Kidney (tissue), 14 donors: ENCODE results near the gene EIF2S2. TPM values are rescaled to one million over a fixed set of nuclear protein-coding genes. Genes with fewer than 3 reads are reported as not detected.

ENCODE experiments used
- DNase-seq, 5 donors: peaks; one replicate each; pipeline ENCODE4 v3.0.0-alpha.2; 2013 to 2020
- FAIRE-seq: peaks from 2 replicates; lab custom pipeline; 2012; peaks lifted over from hg19 to GRCh38; lab: Jason Lieb, UNC
- H3K27ac ChIP-seq, 2 donors: one replicate each; pipeline ENCODE4 v1.7.0; 2013; ENCODE audit warnings: low read depth in 2 of 2, low read length in 2 of 2, inconsistent platforms in 1 of 2
- H3K27me3 ChIP-seq: one replicate; pipeline ENCODE4 v1.7.1; 2013; ENCODE audit warnings: low read length, inconsistent platforms; ENCODE audit not compliant: control insufficient read depth, insufficient read depth
- H3K36me3 ChIP-seq, 3 donors: one replicate each; pipeline versions ENCODE4 v1.7.0 to v1.7.1; 2013; ENCODE audit warnings: low read length in 3 of 3, control low read depth in 1 of 3, inconsistent platforms in 1 of 3; ENCODE audit not compliant: insufficient read depth in 3 of 3, control insufficient read depth in 2 of 3
- H3K4me1 ChIP-seq, 3 donors: one replicate each; pipeline versions ENCODE4 v1.7.0 to v1.7.1; 2013; ENCODE audit warnings: low read length in 3 of 3, inconsistent platforms in 1 of 3, low read depth in 1 of 3; ENCODE audit not compliant: control insufficient read depth in 2 of 3, insufficient read depth in 2 of 3
- H3K4me3 ChIP-seq, 3 donors: one replicate each; pipeline versions ENCODE4 v1.7.0 to v1.8.1; 2013; ENCODE audit warnings: low read length in 3 of 3, control low read depth in 1 of 3, inconsistent platforms in 1 of 3
- H3K9ac ChIP-seq, 3 donors: one replicate each; pipeline versions ENCODE4 v1.7.0 to v1.7.1; 2013; ENCODE audit warnings: low read length in 3 of 3, control low read depth in 1 of 3, inconsistent platforms in 1 of 3
- H3K9me3 ChIP-seq, 3 donors: one replicate each; pipeline versions ENCODE4 v1.7.0 to v1.7.1; 2013; ENCODE audit warnings: low read length in 3 of 3, control low read depth in 1 of 3, inconsistent platforms in 1 of 3; ENCODE audit not compliant: control insufficient read depth in 2 of 3, insufficient read depth in 1 of 3
- intact Hi-C: fragments of 100-400 bp; cut with DNase I; formaldehyde crosslinking; loops from one replicate; pipeline ENCODE4 v1.11.1; 2022
- polyA plus RNA-seq: library from polyadenylated mRNA; stranded (reverse); fragments of 350-450 nt; fragmentation: Illumina TruSeq; extraction: RNeasy Lipid Tissue Mini Kit (QIAGEN cat#74804); gene quantifications from one replicate; pipeline ENCODE4 v1.2.3, GENCODE V29; 2014; ENCODE audit warnings: low read depth, low replicate concordance; ENCODE audit not compliant: insufficient read depth
- total RNA-seq: library from RNA; stranded (reverse); fragmentation: NEBNext Ultra II Directional; extraction: Animal tissue kit (Norgen Biotek cat#: 25700); gene quantifications from one replicate; pipeline ENCODE4 v1.2.1, GENCODE V29; 2021
- TF ChIP-seq, protein P1 (sequence below): IDR thresholded peaks from 3 replicates; pipeline ENCODE4 v1.5.1; 2012; ENCODE audit warnings: mild to moderate bottlenecking, moderate library complexity, borderline replicate concordance; ENCODE audit not compliant: insufficient read depth; ENCODE audit errors: extremely low read depth
- donor health status: control.
- donor health status: control.
- donor health status: control.
- donor health status: control.
- donor health status: control.
- donor health status: DM: yes; HTN: yes; CAD: no.
- donor health status: Normal renal cell carcinoma (clear cell type).

EIF2S2 gene
- total and polyA plus RNA-seq, 2 donors from 2014 or later = 51.2 to 60.3 TPM

GRCh38 chr20:34096699-34097444, 15.2 kb downstream of the EIF2S2 start:
- no peaks in the 10 kb centered on the region for H3K4me1 ChIP-seq
- no peak overlapping the region for H3K27ac ChIP-seq
- TF ChIP-seq, protein P1, sequence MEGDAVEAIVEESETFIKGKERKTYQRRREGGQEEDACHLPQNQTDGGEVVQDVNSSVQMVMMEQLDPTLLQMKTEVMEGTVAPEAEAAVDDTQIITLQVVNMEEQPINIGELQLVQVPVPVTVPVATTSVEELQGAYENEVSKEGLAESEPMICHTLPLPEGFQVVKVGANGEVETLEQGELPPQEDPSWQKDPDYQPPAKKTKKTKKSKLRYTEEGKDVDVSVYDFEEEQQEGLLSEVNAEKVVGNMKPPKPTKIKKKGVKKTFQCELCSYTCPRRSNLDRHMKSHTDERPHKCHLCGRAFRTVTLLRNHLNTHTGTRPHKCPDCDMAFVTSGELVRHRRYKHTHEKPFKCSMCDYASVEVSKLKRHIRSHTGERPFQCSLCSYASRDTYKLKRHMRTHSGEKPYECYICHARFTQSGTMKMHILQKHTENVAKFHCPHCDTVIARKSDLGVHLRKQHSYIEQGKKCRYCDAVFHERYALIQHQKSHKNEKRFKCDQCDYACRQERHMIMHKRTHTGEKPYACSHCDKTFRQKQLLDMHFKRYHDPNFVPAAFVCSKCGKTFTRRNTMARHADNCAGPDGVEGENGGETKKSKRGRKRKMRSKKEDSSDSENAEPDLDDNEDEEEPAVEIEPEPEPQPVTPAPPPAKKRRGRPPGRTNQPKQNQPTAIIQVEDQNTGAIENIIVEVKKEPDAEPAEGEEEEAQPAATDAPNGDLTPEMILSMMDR = no peak
- no peaks in the 10 kb centered on the region for H3K27me3 ChIP-seq
- intact Hi-C loops = no loop called here
- no peak overlapping the region for H3K9ac ChIP-seq
- no peak for DNase-seq
- FAIRE-seq = no peak
- no peaks in the 10 kb centered on the region for H3K9me3 ChIP-seq
- H3K36me3 ChIP-seq = peaks cover 9 to 55% (median 36%) of the 10 kb centered on the region in 3 donors
- no peak overlapping the region for H3K4me3 ChIP-seq

- intact Hi-C loops = no loop called here
- peaks cover 9 to 56% (median 36%) of the 10 kb centered on the region in 3 donors for H3K36me3 ChIP-seq
- FAIRE-seq = no peak
These were observed 16.2 kb downstream of the EIF2S2 start for GRCh38 chr20:34095825-34096224.

GRCh38 chr20:34093895-34094294, 18.1 kb downstream of the EIF2S2 start:
- TF ChIP-seq, protein P1 = no peak
- Histone ChIP-seq H3K27me3 (no peaks in the 10 kb centered on the region), H3K27ac (no peak overlapping the region), H3K9me3 (no peaks in the 10 kb centered on the region), H3K9ac (no peak overlapping the region), H3K4me3 (no peak overlapping the region), H3K4me1 (peaks cover 0 to 3% (median 0%) of the 10 kb centered on the region in 3 donors), H3K36me3 (peaks cover 8 to 46% (median 39%) of the 10 kb centered on the region in 3 donors)
- DNase-seq = no peak
- intact Hi-C loops = no loop called here
- FAIRE-seq = no peak

More at GRCh38 chr20:34095825-34096224, 16.2 kb downstream of the EIF2S2 start:
- TF ChIP-seq, protein P1 = no peak
- Histone ChIP-seq H3K9ac (no peak overlapping the region), H3K9me3 (no peaks in the 10 kb centered on the region), H3K4me3 (no peak overlapping the region), H3K27me3 (no peaks in the 10 kb centered on the region), H3K27ac (no peak overlapping the region), H3K4me1 (no peaks in the 10 kb centered on the region)
- no peak for DNase-seq
